ENCODE measurements around the gene RERG.
"Not testable (repeated sequence)": the region's sequence is repeated elsewhere in the genome, so short reads cannot be mapped to it uniquely, and the experiment has no call there.

RERG gene

GRCh38 chr12:15122344-15122743 is 98.9 kb downstream of the RERG start:
- no peaks in the 10 kb centered on the region for H3K36me3 Mint-ChIP-seq
- H3K27me3 Mint-ChIP-seq: no peaks in the 10 kb centered on the region
- H3K9me3 Mint-ChIP-seq: no peaks in the 10 kb centered on the region
- H3K4me3 Mint-ChIP-seq: no peak overlapping the region
- no peak for DNase-seq
- H3K4me1 Mint-ChIP-seq: no peaks in the 10 kb centered on the region
- CTCF ChIA-PET: no interaction called here
- no peak overlapping the region for H3K27ac Mint-ChIP-seq

GRCh38 chr12:15118955-15119354 is 102.3 kb downstream of the RERG start:
- Mint-ChIP-seq H3K27ac (no peak overlapping the region), H3K4me1 (no peaks in the 10 kb centered on the region), H3K27me3 (no peaks in the 10 kb centered on the region), H3K36me3 (no peaks in the 10 kb centered on the region), H3K9me3 (no peaks in the 10 kb centered on the region), H3K4me3 (no peak overlapping the region)
- DNase-seq: no peak
- CTCF ChIA-PET: no interaction called here

- no peaks in the 10 kb centered on the region for H3K36me3 Mint-ChIP-seq
- H3K4me1 Mint-ChIP-seq: no peaks in the 10 kb centered on the region
- H3K27me3 Mint-ChIP-seq: no peaks in the 10 kb centered on the region
- no peak for DNase-seq
- CTCF ChIA-PET: no interaction called here
- H3K27ac Mint-ChIP-seq: no peak overlapping the region
- H3K9me3 Mint-ChIP-seq: no peaks in the 10 kb centered on the region
- H3K4me3 Mint-ChIP-seq: no peak overlapping the region
These were observed 104.2 kb downstream of the RERG start for GRCh38 chr12:15116983-15117382.

- DNase-seq: no peak
- H3K27ac Mint-ChIP-seq: no peak overlapping the region
- H3K9me3 Mint-ChIP-seq: no peaks in the 10 kb centered on the region
- H3K27me3 Mint-ChIP-seq: no peaks in the 10 kb centered on the region
- no peaks in the 10 kb centered on the region for H3K4me1 Mint-ChIP-seq
- H3K36me3 Mint-ChIP-seq: no peaks in the 10 kb centered on the region
- CTCF ChIA-PET: no interaction called here
- H3K4me3 Mint-ChIP-seq: no peak overlapping the region
These were observed 105.1 kb downstream of the RERG start for GRCh38 chr12:15116086-15116485.

GRCh38 chr12:15115434-15115833 is 105.8 kb downstream of the RERG start:
- H3K9me3 Mint-ChIP-seq: no peaks in the 10 kb centered on the region
- CTCF ChIA-PET: no interaction called here
- H3K27ac Mint-ChIP-seq: no peak overlapping the region
- no peaks in the 10 kb centered on the region for H3K36me3 Mint-ChIP-seq
- no peaks in the 10 kb centered on the region for H3K27me3 Mint-ChIP-seq
- DNase-seq: no peak
- no peaks in the 10 kb centered on the region for H3K4me1 Mint-ChIP-seq
- H3K4me3 Mint-ChIP-seq: no peak overlapping the region

- H3K27ac Mint-ChIP-seq: no peak overlapping the region
- H3K36me3 Mint-ChIP-seq: no peaks in the 10 kb centered on the region
- H3K4me1 Mint-ChIP-seq: no peaks in the 10 kb centered on the region
- H3K9me3 Mint-ChIP-seq: no peaks in the 10 kb centered on the region
- CTCF ChIA-PET: interaction anchor here (0.9 kb wide), 1 partner anchor 23 kb away, joined by 3 read pairs; no protein-coding TSS in a partner anchor
- DNase-seq: no peak
- H3K4me3 Mint-ChIP-seq: no peak overlapping the region
- H3K27me3 Mint-ChIP-seq: no peaks in the 10 kb centered on the region
These were observed 106.7 kb downstream of the RERG start for GRCh38 chr12:15114501-15114900.

GRCh38 chr12:15092826-15093225 is 128.4 kb downstream of the RERG start:
- no peaks in the 10 kb centered on the region for H3K4me1 Mint-ChIP-seq
- H3K27ac Mint-ChIP-seq: no peak overlapping the region
- no peak for DNase-seq
- no peak overlapping the region for H3K4me3 Mint-ChIP-seq
- H3K36me3 Mint-ChIP-seq: no peaks in the 10 kb centered on the region
- H3K9me3 Mint-ChIP-seq: no peaks in the 10 kb centered on the region
- no peaks in the 10 kb centered on the region for H3K27me3 Mint-ChIP-seq
- CTCF ChIA-PET: interaction anchor here (1.4 kb wide), 1 partner anchor 129 kb away, joined by 3 read pairs; the partner anchor contains the start of gene RERG

GRCh38 chr12:15090441-15090840 is 130.8 kb downstream of the RERG start:
- no peak overlapping the region for H3K27ac Mint-ChIP-seq
- H3K4me1 Mint-ChIP-seq: no peaks in the 10 kb centered on the region
- H3K27me3 Mint-ChIP-seq: peaks cover 8% of the 10 kb centered on the region
- no peaks in the 10 kb centered on the region for H3K9me3 Mint-ChIP-seq
- H3K36me3 Mint-ChIP-seq: no peaks in the 10 kb centered on the region
- CTCF ChIA-PET: interaction anchor here (1.3 kb wide), 1 partner anchor 132 kb away, joined by 3 read pairs; no protein-coding TSS in a partner anchor
- H3K4me3 Mint-ChIP-seq: no peak overlapping the region
- no peak for DNase-seq

- CTCF ChIA-PET: no interaction called here
- Mint-ChIP-seq H3K27ac (no peak overlapping the region), H3K9me3 (no peaks in the 10 kb centered on the region), H3K4me3 (no peak overlapping the region), H3K27me3 (peaks cover 8% of the 10 kb centered on the region), H3K4me1 (no peaks in the 10 kb centered on the region), H3K36me3 (no peaks in the 10 kb centered on the region)
- DNase-seq: no peak
These were observed 133.1 kb downstream of the RERG start for GRCh38 chr12:15088105-15088504.

- peak overlapping the region; percentile 2 for H3K27ac Mint-ChIP-seq
- H3K27me3 Mint-ChIP-seq, H3K4me3 Mint-ChIP-seq, DNase-seq, H3K36me3 Mint-ChIP-seq, H3K9me3 Mint-ChIP-seq, CTCF ChIA-PET: not testable (repeated sequence)
- H3K4me1 Mint-ChIP-seq: peaks cover 15% of the 10 kb centered on the region
These were observed 143.5 kb downstream of the RERG start for GRCh38 chr12:15077751-15078150.

GRCh38 chr12:15074351-15074750 is 146.9 kb downstream of the RERG start:
- CTCF ChIA-PET: no interaction called here
- H3K9me3 Mint-ChIP-seq: peaks cover 1% of the 10 kb centered on the region

GRCh38 chr12:15059123-15059522 is 162.1 kb downstream of the RERG start:
- Mint-ChIP-seq H3K4me3 (no peak overlapping the region), H3K4me1 (no peaks in the 10 kb centered on the region), H3K9me3 (no peaks in the 10 kb centered on the region), H3K27me3 (no peaks in the 10 kb centered on the region), H3K27ac (no peak overlapping the region), H3K36me3 (no peaks in the 10 kb centered on the region)
- CTCF ChIA-PET: no interaction called here
- DNase-seq: no peak

More at GRCh38 chr12:15074351-15074750, 146.9 kb downstream of the RERG start:
- Mint-ChIP-seq H3K4me3 (no peak overlapping the region), H3K27ac (no peak overlapping the region), H3K36me3 (no peaks in the 10 kb centered on the region), H3K27me3 (no peaks in the 10 kb centered on the region), H3K4me1 (peaks cover 15% of the 10 kb centered on the region)
- DNase-seq: no peak
